HG03457 (cell line): ENCODE results near the gene GAS7.
"Not testable (repeated sequence)": the region's sequence is repeated elsewhere in the genome, so short reads cannot be mapped to it uniquely, and the experiment has no call there.

Source experiments
- ATAC-seq: cut with Tn5 transposase; IDR thresholded peaks from one replicate; pipeline ENCODE4 v1.9.1; 2021; ENCODE audit warnings: moderate number of reproducible peaks; ENCODE audit not compliant: unreplicated experiment

GAS7 gene

GRCh38 chr17:9922012-9922848, 276.2 kb downstream of the GAS7 start:
- no peak for ATAC-seq

GRCh38 chr17:9921216-9921615, 277.2 kb downstream of the GAS7 start:
- not testable (repeated sequence) for ATAC-seq

GRCh38 chr17:9918804-9919352, 279.5 kb downstream of the GAS7 start:
- no peak for ATAC-seq

GRCh38 chr17:9918352-9918751, 280.1 kb downstream of the GAS7 start:
- no peak for ATAC-seq

GRCh38 chr17:9917801-9918200, 280.6 kb downstream of the GAS7 start:
- ATAC-seq = no peak

- ATAC-seq = no peak
These were observed 281.3 kb downstream of the GAS7 start for GRCh38 chr17:9917131-9917530.

- no peak for ATAC-seq
These were observed 282.3 kb downstream of the GAS7 start for GRCh38 chr17:9916108-9916507.

- ATAC-seq = no peak
These were observed 284.9 kb downstream of the GAS7 start for GRCh38 chr17:9913476-9913875.

GRCh38 chr17:9912121-9913099, 286.0 kb downstream of the GAS7 start:
- no peak for ATAC-seq

- no peak for ATAC-seq
These were observed 287.3 kb downstream of the GAS7 start for GRCh38 chr17:9911089-9911488.

- ATAC-seq = no peak
These were observed 289.8 kb downstream of the GAS7 start for GRCh38 chr17:9908649-9909042.

GRCh38 chr17:9907883-9908648, 290.3 kb downstream of the GAS7 start:
- ATAC-seq = no peak

GRCh38 chr17:9907131-9907530, 291.3 kb downstream of the GAS7 start:
- ATAC-seq = no peak

GRCh38 chr17:9906616-9907015, 291.8 kb downstream of the GAS7 start:
- no peak for ATAC-seq

GRCh38 chr17:9905902-9906301, 292.5 kb downstream of the GAS7 start:
- ATAC-seq = no peak

GRCh38 chr17:9905078-9905415, 293.4 kb downstream of the GAS7 start, which contains the start of gene RCVRN:
Gene RCVRN (minus strand): TSS chr17:9905271. CDS start chr17:9905180, 91 bp downstream.
- ATAC-seq = no peak

GRCh38 chr17:9904277-9905077, 293.9 kb downstream of the GAS7 start:
- ATAC-seq = no peak

GRCh38 chr17:9902120-9902519, 296.3 kb downstream of the GAS7 start:
- no peak for ATAC-seq

GRCh38 chr17:9900784-9901183, 297.6 kb downstream of the GAS7 start:
- ATAC-seq = no peak

- ATAC-seq = no peak
These were observed 298.3 kb downstream of the GAS7 start for GRCh38 chr17:9900044-9900594.
